Measurements from ENCODE around the gene RALB.
A peak's percentile ranks its signal among the peaks of the same experiment; 100 is the strongest.

Gene RALB

GRCh38 chr2:120272763-120273481 lies 20.3 kb downstream of the RALB start:
- TF ChIP-seq CTCF (IDR thresholded peaks at IDR 0.05; ENCODE audit: low read depth, low read length, missing control alignments), result no peak
- no peak for DNase-seq (ENCODE audit: low read depth)

GRCh38 chr2:120275617-120276400 lies 23.2 kb downstream of the RALB start:
- no peak for DNase-seq (ENCODE audit: low read depth)

More at GRCh38 chr2:120272763-120273481, 20.3 kb downstream of the RALB start:
- H3K4me3 ChIP-seq (ENCODE audit: low read depth, low read length), result no peak overlapping the region

GRCh38 chr2:120277505-120278205 lies 25.0 kb downstream of the RALB start:
- H3K4me3 ChIP-seq (ENCODE audit: low read depth, low read length), result no peak overlapping the region
- DNase-seq (ENCODE audit: low read depth), result no peak
- no peak for TF ChIP-seq CTCF (IDR thresholded peaks at IDR 0.05; ENCODE audit: low read depth, low read length, missing control alignments)

More at GRCh38 chr2:120275617-120276400, 23.2 kb downstream of the RALB start:
- no peak for TF ChIP-seq CTCF (IDR thresholded peaks at IDR 0.05; ENCODE audit: low read depth, low read length, missing control alignments)
- no peak overlapping the region for H3K4me3 ChIP-seq (ENCODE audit: low read depth, low read length)

- no peak for TF ChIP-seq CTCF (IDR thresholded peaks at IDR 0.05; ENCODE audit: low read depth, low read length, missing control alignments)
- no peak for DNase-seq (ENCODE audit: low read depth)
- H3K4me3 ChIP-seq (ENCODE audit: low read depth, low read length), result no peak overlapping the region
Observed at GRCh38 chr2:120278901-120279300, 26.2 kb downstream of the RALB start.

- no peak for DNase-seq (ENCODE audit: low read depth)
- TF ChIP-seq CTCF (IDR thresholded peaks at IDR 0.05; ENCODE audit: low read depth, low read length, missing control alignments), result no peak
Observed at GRCh38 chr2:120279708-120280107, 27.1 kb downstream of the RALB start.

GRCh38 chr2:120283649-120284048 lies 31.0 kb downstream of the RALB start:
- DNase-seq (ENCODE audit: low read depth), result no peak
- TF ChIP-seq CTCF (IDR thresholded peaks at IDR 0.05; ENCODE audit: low read depth, low read length, missing control alignments), result peak; percentile 20
- no peak overlapping the region for H3K4me3 ChIP-seq (ENCODE audit: low read depth, low read length)

More at GRCh38 chr2:120279708-120280107, 27.1 kb downstream of the RALB start:
- H3K4me3 ChIP-seq (ENCODE audit: low read depth, low read length), result no peak overlapping the region

All from GM12864 (cell line).